ENCODE results near the gene DHRS1.
"Not testable (repeated sequence)": the region's sequence is repeated elsewhere in the genome, so short reads cannot be mapped to it uniquely, and the experiment has no call there.

The DHRS1 gene

GRCh38 chr14:24250354-24250753 lies 49.2 kb downstream of the DHRS1 start:
- H3K4me3 ChIP-seq (ENCODE audit: control insufficient read depth, low read depth, low read length), result no peak overlapping the region
- no peak for TF ChIP-seq CTCF (IDR thresholded peaks at IDR 0.05; ENCODE audit: control insufficient read depth, insufficient read depth, low read depth, low read length, missing control alignments)
- DNase-seq (ENCODE audit: low read depth), result no peak

- DNase-seq (ENCODE audit: low read depth), result no peak
- H3K4me3 ChIP-seq (ENCODE audit: control insufficient read depth, low read depth, low read length), result no peak overlapping the region
- TF ChIP-seq CTCF (IDR thresholded peaks at IDR 0.05; ENCODE audit: control insufficient read depth, insufficient read depth, low read depth, low read length, missing control alignments), result no peak
Measured at GRCh38 chr14:24249230-24250021, 50.2 kb downstream of the DHRS1 start.

GRCh38 chr14:24247422-24247821 lies 52.2 kb downstream of the DHRS1 start:
- no peak for DNase-seq (ENCODE audit: low read depth)
- H3K4me3 ChIP-seq (ENCODE audit: control insufficient read depth, low read depth, low read length), result no peak overlapping the region
- TF ChIP-seq CTCF (IDR thresholded peaks at IDR 0.05; ENCODE audit: control insufficient read depth, insufficient read depth, low read depth, low read length, missing control alignments), result no peak

- H3K4me3 ChIP-seq (ENCODE audit: control insufficient read depth, low read depth, low read length), result no peak overlapping the region
- DNase-seq (ENCODE audit: low read depth), result no peak
Measured at GRCh38 chr14:24246765-24247212, 52.8 kb downstream of the DHRS1 start.

GRCh38 chr14:24245350-24245749 lies 54.2 kb downstream of the DHRS1 start:
- H3K4me3 ChIP-seq (ENCODE audit: control insufficient read depth, low read depth, low read length); DNase-seq (ENCODE audit: low read depth): not testable (repeated sequence)

More at GRCh38 chr14:24246765-24247212, 52.8 kb downstream of the DHRS1 start:
- TF ChIP-seq CTCF (IDR thresholded peaks at IDR 0.05; ENCODE audit: control insufficient read depth, insufficient read depth, low read depth, low read length, missing control alignments), result no peak

GRCh38 chr14:24243336-24243836 lies 56.2 kb downstream of the DHRS1 start:
- H3K4me3 ChIP-seq (ENCODE audit: control insufficient read depth, low read depth, low read length), result peak overlapping the region; percentile 85
- TF ChIP-seq CTCF (IDR thresholded peaks at IDR 0.05; ENCODE audit: control insufficient read depth, insufficient read depth, low read depth, low read length, missing control alignments), result no peak
- DNase-seq (ENCODE audit: low read depth), result no peak

GRCh38 chr14:24241829-24242443 lies 57.6 kb downstream of the DHRS1 start:
- peak overlapping the region; percentile 85 for H3K4me3 ChIP-seq (ENCODE audit: control insufficient read depth, low read depth, low read length)
- peak; percentile 63 for DNase-seq (ENCODE audit: low read depth)
- peak; percentile 54 for TF ChIP-seq CTCF (IDR thresholded peaks at IDR 0.05; ENCODE audit: control insufficient read depth, insufficient read depth, low read depth, low read length, missing control alignments)
